ENCODE results near the gene SKIL.

GRCh38 chr3:170361711-170362110, 4.2 kb downstream of the SKIL start:
- TF ChIP-seq, protein P1, sequence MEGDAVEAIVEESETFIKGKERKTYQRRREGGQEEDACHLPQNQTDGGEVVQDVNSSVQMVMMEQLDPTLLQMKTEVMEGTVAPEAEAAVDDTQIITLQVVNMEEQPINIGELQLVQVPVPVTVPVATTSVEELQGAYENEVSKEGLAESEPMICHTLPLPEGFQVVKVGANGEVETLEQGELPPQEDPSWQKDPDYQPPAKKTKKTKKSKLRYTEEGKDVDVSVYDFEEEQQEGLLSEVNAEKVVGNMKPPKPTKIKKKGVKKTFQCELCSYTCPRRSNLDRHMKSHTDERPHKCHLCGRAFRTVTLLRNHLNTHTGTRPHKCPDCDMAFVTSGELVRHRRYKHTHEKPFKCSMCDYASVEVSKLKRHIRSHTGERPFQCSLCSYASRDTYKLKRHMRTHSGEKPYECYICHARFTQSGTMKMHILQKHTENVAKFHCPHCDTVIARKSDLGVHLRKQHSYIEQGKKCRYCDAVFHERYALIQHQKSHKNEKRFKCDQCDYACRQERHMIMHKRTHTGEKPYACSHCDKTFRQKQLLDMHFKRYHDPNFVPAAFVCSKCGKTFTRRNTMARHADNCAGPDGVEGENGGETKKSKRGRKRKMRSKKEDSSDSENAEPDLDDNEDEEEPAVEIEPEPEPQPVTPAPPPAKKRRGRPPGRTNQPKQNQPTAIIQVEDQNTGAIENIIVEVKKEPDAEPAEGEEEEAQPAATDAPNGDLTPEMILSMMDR (IDR thresholded peaks at IDR 0.05) = no peak
- no peak for TF ChIP-seq POLR2A (IDR thresholded peaks at IDR 0.05)

Data from thyroid gland (tissue), 4 donors.